ENCODE data around the gene U2AF1L4.

DNA sequence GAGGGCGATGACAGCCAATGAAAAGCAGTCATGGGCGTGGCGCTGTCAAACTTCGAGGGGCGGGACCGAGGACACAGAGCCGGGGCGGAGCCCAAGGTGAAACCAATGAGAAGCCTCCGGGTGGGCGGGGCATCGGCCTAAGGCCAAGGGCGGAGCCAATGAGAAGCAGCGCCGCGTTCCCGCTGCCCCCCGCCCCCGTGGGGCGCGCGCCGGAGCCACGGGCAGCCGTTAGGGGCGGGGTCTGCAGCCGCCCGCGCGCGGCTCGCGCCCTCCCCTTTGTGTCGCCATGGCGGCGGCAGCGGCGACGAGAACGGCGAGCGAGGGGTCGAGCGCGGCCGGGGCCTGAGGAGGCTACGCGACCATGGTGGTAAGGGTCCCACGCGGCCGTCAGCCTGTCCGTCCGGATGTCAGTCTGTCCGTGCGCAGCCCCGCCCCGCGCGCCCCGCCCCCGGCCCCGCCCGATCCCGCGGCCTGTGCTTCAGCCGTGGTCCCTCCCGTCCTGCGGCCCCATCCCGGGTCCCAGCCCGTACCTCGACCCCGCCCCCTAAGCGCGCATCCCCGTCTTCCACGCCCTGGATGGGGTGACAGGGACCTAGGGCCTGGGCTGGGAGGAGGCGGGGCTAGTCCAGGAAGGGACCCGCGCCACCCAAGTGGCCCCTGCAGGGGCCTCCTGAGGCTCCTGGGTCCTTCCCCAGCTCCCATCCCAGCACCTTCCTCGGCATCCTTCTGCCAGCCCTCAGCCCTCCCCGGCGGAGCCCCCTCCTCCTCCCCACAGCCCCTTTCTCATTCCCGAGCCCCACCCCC, 30.3 kb upstream of the U2AF1L4 start, which contains the start of gene ARHGAP33:
- TF ChIP-seq, protein P1, sequence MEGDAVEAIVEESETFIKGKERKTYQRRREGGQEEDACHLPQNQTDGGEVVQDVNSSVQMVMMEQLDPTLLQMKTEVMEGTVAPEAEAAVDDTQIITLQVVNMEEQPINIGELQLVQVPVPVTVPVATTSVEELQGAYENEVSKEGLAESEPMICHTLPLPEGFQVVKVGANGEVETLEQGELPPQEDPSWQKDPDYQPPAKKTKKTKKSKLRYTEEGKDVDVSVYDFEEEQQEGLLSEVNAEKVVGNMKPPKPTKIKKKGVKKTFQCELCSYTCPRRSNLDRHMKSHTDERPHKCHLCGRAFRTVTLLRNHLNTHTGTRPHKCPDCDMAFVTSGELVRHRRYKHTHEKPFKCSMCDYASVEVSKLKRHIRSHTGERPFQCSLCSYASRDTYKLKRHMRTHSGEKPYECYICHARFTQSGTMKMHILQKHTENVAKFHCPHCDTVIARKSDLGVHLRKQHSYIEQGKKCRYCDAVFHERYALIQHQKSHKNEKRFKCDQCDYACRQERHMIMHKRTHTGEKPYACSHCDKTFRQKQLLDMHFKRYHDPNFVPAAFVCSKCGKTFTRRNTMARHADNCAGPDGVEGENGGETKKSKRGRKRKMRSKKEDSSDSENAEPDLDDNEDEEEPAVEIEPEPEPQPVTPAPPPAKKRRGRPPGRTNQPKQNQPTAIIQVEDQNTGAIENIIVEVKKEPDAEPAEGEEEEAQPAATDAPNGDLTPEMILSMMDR (IDR thresholded peaks at IDR 0.05) = peak in 2 of 4 experiments; percentile 3 to 19
- TF ChIP-seq POLR2A (IDR thresholded peaks at IDR 0.05) (no peak), POLR2AphosphoS5 (IDR thresholded peaks at IDR 0.05) (peak; percentile 72)
